Neuronal stem cell (in vitro differentiated cells): ENCODE data around the gene RASAL3.

Experiments
- DNase-seq: peaks from one replicate; pipeline ENCODE4 v3.0.0-alpha.2; 2013; ENCODE audit warnings: low spot score
- H2AFZ ChIP-seq: one replicate; pipeline ENCODE4 v1.6.1; 2013; ENCODE audit warnings: mild to moderate bottlenecking, low read length, inconsistent platforms
- H2AK5ac ChIP-seq: 2 replicates; pipeline ENCODE4 v1.6.1; 2013; ENCODE audit warnings: low read depth, mild to moderate bottlenecking, inconsistent platforms, low read length, moderate library complexity, mixed read lengths
- H2BK120ac ChIP-seq: 2 replicates; pipeline ENCODE4 v1.6.1; 2013; ENCODE audit warnings: low read depth, mild to moderate bottlenecking, inconsistent platforms, low read length, moderate library complexity, mixed read lengths
- H2BK12ac ChIP-seq: one replicate; pipeline ENCODE4 v1.6.1; 2013; ENCODE audit warnings: low read length, inconsistent platforms
- H2BK15ac ChIP-seq: 2 replicates; pipeline ENCODE4 v1.6.1; 2013; ENCODE audit warnings: mild to moderate bottlenecking, low read length, inconsistent platforms, mixed read lengths
- H2BK5ac ChIP-seq: one replicate; pipeline ENCODE4 v1.6.1; 2013; ENCODE audit warnings: inconsistent platforms, mild to moderate bottlenecking, low read length, moderate library complexity
- H3K14ac ChIP-seq: one replicate; pipeline ENCODE4 v1.6.1; 2013; ENCODE audit warnings: low read length, inconsistent platforms
- H3K18ac ChIP-seq: 2 replicates; pipeline ENCODE4 v1.6.1; 2013; ENCODE audit warnings: low read length, inconsistent platforms
- H3K23ac ChIP-seq: 2 replicates; pipeline ENCODE4 v1.6.1; 2013; ENCODE audit warnings: low read depth, mild to moderate bottlenecking, mixed read lengths, low read length, inconsistent platforms; ENCODE audit not compliant: poor library complexity
- H3K27ac ChIP-seq: replicated peaks from 3 replicates; pipeline ENCODE4 v1.5.1; 2013; ENCODE audit warnings: low read length, inconsistent platforms
- H3K27me3 ChIP-seq, 3 experiments: 2 replicates each; pipeline ENCODE4 v1.6.1; 2013; ENCODE audit warnings: low read length in 3 of 3, mild to moderate bottlenecking in 2 of 3, inconsistent platforms in 1 of 3, low read depth in 1 of 3, mixed read lengths in 1 of 3, moderate library complexity in 1 of 3; ENCODE audit not compliant: control insufficient read depth in 3 of 3, insufficient read depth in 3 of 3
- H3K36me3 ChIP-seq, 2 donors: replicated peaks in 1 of 2; 2 replicates each; pipeline ENCODE4 v1.6.1; 2013; ENCODE audit warnings: low read length in 2 of 2; ENCODE audit not compliant: control insufficient read depth in 2 of 2, insufficient read depth in 2 of 2
- H3K4ac ChIP-seq: 2 replicates; pipeline ENCODE4 v1.6.1; 2013; ENCODE audit warnings: inconsistent platforms, mild to moderate bottlenecking, low read length, moderate library complexity
- H3K4me1 ChIP-seq, 2 donors: 1 replicate in 1 of 2; 2 replicates in 1 of 2; pipeline ENCODE4 v1.6.1; 2013; ENCODE audit warnings: low read length in 2 of 2, low read depth in 1 of 2; ENCODE audit not compliant: control insufficient read depth in 2 of 2, insufficient read depth in 1 of 2
- H3K4me2 ChIP-seq: one replicate; pipeline ENCODE4 v1.6.1; 2013; ENCODE audit warnings: mild to moderate bottlenecking, low read length, inconsistent platforms; ENCODE audit not compliant: insufficient read depth, poor library complexity, severe bottlenecking
- H3K4me3 ChIP-seq, 2 donors: 2 replicates each; pipeline ENCODE4 v1.5.1; 2013; ENCODE audit warnings: low read length in 2 of 2, mild to moderate bottlenecking in 2 of 2, inconsistent platforms in 1 of 2, moderate library complexity in 1 of 2
- H3K79me1 ChIP-seq: one replicate; pipeline ENCODE4 v1.6.1; 2013; ENCODE audit warnings: low read depth, mild to moderate bottlenecking, inconsistent platforms, low read length, moderate library complexity
- H3K9ac ChIP-seq: one replicate; pipeline ENCODE4 v1.6.1; 2013; ENCODE audit warnings: mild to moderate bottlenecking, low read depth, low read length, inconsistent platforms; ENCODE audit not compliant: poor library complexity
- H3K9me3 ChIP-seq, 2 donors: replicated peaks in 1 of 2; 2 replicates each; pipeline versions ENCODE3 to v1.6.1; 2013; ENCODE audit warnings: low read length in 2 of 2, mild to moderate bottlenecking in 2 of 2, inconsistent platforms in 1 of 2, low read depth in 1 of 2, mixed read lengths in 1 of 2, moderate library complexity in 1 of 2; ENCODE audit not compliant: control insufficient read depth in 2 of 2, insufficient read depth in 1 of 2
- H4K8ac ChIP-seq: one replicate; pipeline ENCODE4 v1.6.1; 2013; ENCODE audit warnings: low read depth, mild to moderate bottlenecking, inconsistent platforms, low read length, moderate library complexity
- H4K91ac ChIP-seq: one replicate; pipeline ENCODE4 v1.6.1; 2013; ENCODE audit warnings: low read length, low read depth, mild to moderate bottlenecking, inconsistent platforms; ENCODE audit not compliant: poor library complexity
- WGBS, 2 donors: extraction: QIAGEN DNeasy Blood & Tissue Kit; methylation state at CpG; one replicate each; pipeline ENCODE4 v1.1.7; 2013; ENCODE audit warnings: missing lambda C conversion rate in 2 of 2, mixed read lengths in 1 of 2; ENCODE audit not compliant: insufficient read length in 2 of 2, insufficient replicate concordance in 1 of 2; ENCODE audit errors: extremely low coverage in 2 of 2; 5-methylcytosine and 5-hydroxymethylcytosine counted together

Gene RASAL3

GRCh38 chr19:15450528-15450890 lies 13.8 kb downstream of the RASAL3 start:
- no peak overlapping the region for H2BK15ac ChIP-seq
- no peak overlapping the region for H3K14ac ChIP-seq
- H2AK5ac ChIP-seq, result no peak overlapping the region
- H2BK12ac ChIP-seq, result no peak overlapping the region
- H3K4ac ChIP-seq, result no peak overlapping the region
- H2BK5ac ChIP-seq, result no peak overlapping the region
- no peak overlapping the region for H3K18ac ChIP-seq
- H3K9ac ChIP-seq, result no peak overlapping the region
- H3K23ac ChIP-seq, result no peak overlapping the region
- peaks cover 11 to 12% of the 10 kb centered on the region in 2 donors for H3K4me1 ChIP-seq
- no peak overlapping the region for H4K8ac ChIP-seq
- H3K36me3 ChIP-seq, result peaks cover 0 to 4% of the 10 kb centered on the region in 2 donors
- no peak overlapping the region for H2BK120ac ChIP-seq
- no peaks in the 10 kb centered on the region for H3K79me1 ChIP-seq
- no CpG with 5 or more reads among the region's 1 CpG for WGBS, 2 donors
- no peak overlapping the region for H3K27ac ChIP-seq
- DNase-seq, result no peak
- H3K4me3 ChIP-seq, result peak overlapping the region; percentile 47 to 75
- H2AFZ ChIP-seq, result peak overlapping the region; percentile 81
- peaks cover 0 to 30% (median 29%) of the 10 kb centered on the region in 3 experiments for H3K27me3 ChIP-seq
- no peak overlapping the region for H3K4me2 ChIP-seq
- no peaks in the 10 kb centered on the region for H3K9me3 ChIP-seq
- no peak overlapping the region for H4K91ac ChIP-seq

- no peak within 1 kb of the TSS for H3K27ac ChIP-seq
These were observed 14.5 kb downstream of the RASAL3 start, which contains the start of gene WIZ for GRCh38 chr19:15449620-15450527. Gene WIZ, minus strand, starts transcription at chr19:15449956. Its CDS starts 1,649 bp downstream, at chr19:15448307.

GRCh38 chr19:15448778-15449619 lies 15.3 kb downstream of the RASAL3 start:
- DNase-seq, result no peak
- H3K27ac ChIP-seq, result no peak overlapping the region
- H3K14ac ChIP-seq, result peak overlapping the region; percentile 75
- H3K18ac ChIP-seq, result peak overlapping the region; percentile 95
- no peak overlapping the region for H2BK5ac ChIP-seq
- H3K23ac ChIP-seq, result no peak overlapping the region
- peaks cover 0 to 4% of the 10 kb centered on the region in 2 donors for H3K36me3 ChIP-seq
- peak overlapping the region; percentile 56 to 89 for H3K4me3 ChIP-seq
- peak overlapping the region; percentile 90 for H2AFZ ChIP-seq
- H3K4me2 ChIP-seq, result peak overlapping the region; percentile 86
- no CpG with 5 or more reads among the region's 43 CpGs for WGBS, 2 donors
- no peak overlapping the region for H2BK120ac ChIP-seq
- no peak overlapping the region for H3K4ac ChIP-seq
- H2AK5ac ChIP-seq, result no peak overlapping the region
- H2BK12ac ChIP-seq, result no peak overlapping the region
- H3K27me3 ChIP-seq, result peaks cover 0 to 14% (median 14%) of the 10 kb centered on the region in 3 experiments
- peak overlapping the region; percentile 63 for H3K9ac ChIP-seq
- no peak overlapping the region for H4K91ac ChIP-seq
- H3K9me3 ChIP-seq, result no peaks in the 10 kb centered on the region
- no peak overlapping the region for H4K8ac ChIP-seq
- no peak overlapping the region for H2BK15ac ChIP-seq
- peaks cover 11 to 12% of the 10 kb centered on the region in 2 donors for H3K4me1 ChIP-seq
- H3K79me1 ChIP-seq, result no peaks in the 10 kb centered on the region

More at GRCh38 chr19:15449620-15450527, 14.5 kb downstream of the RASAL3 start, which contains the start of gene WIZ:
- no peak within 1 kb of the TSS for H3K4ac ChIP-seq
- H2BK120ac ChIP-seq, result no peak within 1 kb of the TSS
- peak within 1 kb of the TSS; percentile 86 for H3K4me2 ChIP-seq
- peaks cover 0 to 4% of the 10 kb centered on the region in 2 donors for H3K36me3 ChIP-seq
- peak within 1 kb of the TSS; percentile 90 for H2AFZ ChIP-seq
- peak; percentile 62 for DNase-seq
- no peaks in the 10 kb centered on the region for H3K79me1 ChIP-seq
- H3K14ac ChIP-seq, result peak within 1 kb of the TSS; percentile 75
- no peak within 1 kb of the TSS for H2BK15ac ChIP-seq
- H3K18ac ChIP-seq, result peak within 1 kb of the TSS; percentile 95
- H3K23ac ChIP-seq, result no peak within 1 kb of the TSS
- no peak within 1 kb of the TSS for H4K91ac ChIP-seq
- H3K4me1 ChIP-seq, result peaks cover 11 to 12% of the 10 kb centered on the region in 2 donors
- peak within 1 kb of the TSS; percentile 56 to 89 for H3K4me3 ChIP-seq
- H4K8ac ChIP-seq, result no peak within 1 kb of the TSS
- H3K9ac ChIP-seq, result peak within 1 kb of the TSS; percentile 63
- H2BK5ac ChIP-seq, result no peak within 1 kb of the TSS
- no peaks in the 10 kb centered on the region for H3K9me3 ChIP-seq
- H2BK12ac ChIP-seq, result no peak within 1 kb of the TSS
- H2AK5ac ChIP-seq, result no peak within 1 kb of the TSS
- no CpG with 5 or more reads among the region's 77 CpGs for WGBS, 2 donors
- H3K27me3 ChIP-seq, result peaks cover 0 to 23% (median 23%) of the 10 kb centered on the region in 3 experiments
